GM23338 (cell line): ENCODE results near the gene PRPH. TPM values are rescaled to one million over a fixed set of nuclear protein-coding genes. Genes with fewer than 3 reads are reported as not detected.
A peak's percentile ranks its signal among the peaks of the same experiment; 100 is the strongest.

ENCODE experiments used
- ATAC-seq: fragments of 200-7000 bp; cut with Tn5 transposase; 3 replicates; pipeline ENCODE4 v1.9.1; 2020
- DNase-seq: peaks from one replicate; pipeline ENCODE4 v3.0.0-alpha.2; 2015; ENCODE audit warnings: low spot score
- H2AFZ ChIP-seq: fragments of 200-600 bp; sonication (generic); 2 replicates; pipeline ENCODE4 v1.8.0; 2016; ENCODE audit warnings: antibody characterized with exemption, mild to moderate bottlenecking, moderate library complexity
- H3F3A ChIP-seq: fragments of 200-600 bp; sonication (generic); replicated peaks from 2 replicates; pipeline ENCODE4 v1.8.0; 2017; ENCODE audit warnings: antibody characterized with exemption, mixed run types, low read depth
- H3K27ac ChIP-seq: fragments of 200-600 bp; sonication (generic); 2 replicates; pipeline ENCODE4 v1.6.1; 2016; ENCODE audit warnings: low read depth
- H3K27me3 ChIP-seq: fragments of 200-600 bp; sonication (generic); 2 replicates; pipeline ENCODE4 v1.8.0; 2016; ENCODE audit warnings: mild to moderate bottlenecking, mixed run types, moderate library complexity; ENCODE audit not compliant: insufficient read depth
- H3K36me3 ChIP-seq: fragments of 200-600 bp; sonication (generic); 2 replicates; pipeline ENCODE4 v1.8.0; 2016; ENCODE audit warnings: mild to moderate bottlenecking; ENCODE audit not compliant: insufficient read depth
- H3K4me1 ChIP-seq: fragments of 200-600 bp; sonication (generic); 2 replicates; pipeline ENCODE4 v1.8.0; 2016; ENCODE audit warnings: mild to moderate bottlenecking, moderate library complexity; ENCODE audit not compliant: insufficient read depth
- H3K4me2 ChIP-seq: fragments of 200-600 bp; sonication (generic); 2 replicates; pipeline ENCODE4 v1.7.1; 2017; ENCODE audit warnings: mixed run types
- H3K4me3 ChIP-seq: fragments of 200-600 bp; sonication (generic); 2 replicates; pipeline ENCODE4 v1.6.1; 2016; ENCODE audit warnings: mixed run types
- H3K79me2 ChIP-seq: fragments of 200-600 bp; sonication (generic); replicated peaks from 2 replicates; pipeline ENCODE4 v1.8.0; 2017; ENCODE audit warnings: mild to moderate bottlenecking; ENCODE audit not compliant: insufficient read depth
- H3K9me2 ChIP-seq: fragments of 200-600 bp; sonication (generic); 2 replicates; pipeline ENCODE4 v1.8.0; 2017; ENCODE audit not compliant: insufficient read depth
- H4K20me1 ChIP-seq: fragments of 200-600 bp; sonication (generic); replicated peaks from 2 replicates; pipeline ENCODE4 v1.8.0; 2017; ENCODE audit warnings: mild to moderate bottlenecking; ENCODE audit not compliant: insufficient read depth
- H3K27ac Mint-ChIP-seq: 2 replicates; pipeline ENCODE4 v1.8.0; 2020; ENCODE audit warnings: inconsistent platforms, mild to moderate bottlenecking, moderate library complexity, mixed read lengths
- H3K27me3 Mint-ChIP-seq: 3 replicates; pipeline ENCODE4 v1.8.0; 2022; ENCODE audit warnings: low read depth, mild to moderate bottlenecking, moderate library complexity, mixed read lengths, inconsistent platforms; ENCODE audit not compliant: insufficient read depth, poor library complexity
- H3K36me3 Mint-ChIP-seq: 3 replicates; pipeline ENCODE4 v1.8.0; 2021; ENCODE audit warnings: low read depth, mild to moderate bottlenecking, inconsistent platforms, moderate library complexity, mixed read lengths
- H3K4me1 Mint-ChIP-seq: 3 replicates; pipeline ENCODE4 v1.8.0; 2020; ENCODE audit warnings: mild to moderate bottlenecking, inconsistent platforms, mixed read lengths
- H3K4me3 Mint-ChIP-seq: 3 replicates; pipeline ENCODE4 v1.8.0; 2021; ENCODE audit warnings: moderate library complexity, mild to moderate bottlenecking, inconsistent platforms, mixed read lengths
- H3K9me3 Mint-ChIP-seq: 3 replicates; pipeline ENCODE4 v1.8.0; 2020; ENCODE audit warnings: moderate library complexity, mild to moderate bottlenecking, inconsistent platforms, mixed read lengths
- CREB1 ChIP-seq: fragments of 250-450 bp; sonication (Bioruptor Pico); IDR thresholded peaks from 2 replicates; pipeline ENCODE4 v1.5.0; 2020; ENCODE audit warnings: low read depth, mild to moderate bottlenecking, moderate library complexity
- CTCF ChIP-seq, 2 experiments: fragments of 200-600 bp in 1 of 2; sonication (generic) in 1 of 2; conservative IDR thresholded peaks; 2 replicates each; pipeline versions ENCODE4 v1.5.1 to v1.6.1; 2016 to 2017; ENCODE audit warnings: antibody characterized with exemption in 2 of 2, low read depth in 2 of 2, mild to moderate bottlenecking in 2 of 2, moderate library complexity in 1 of 2
- ETS1 ChIP-seq: IDR thresholded peaks from 2 replicates; pipeline ENCODE4 v1.6.1; 2016; ENCODE audit warnings: antibody characterized with exemption
- EZH2phosphoT487 ChIP-seq: fragments of 200-600 bp; sonication (generic); IDR thresholded peaks from one replicate; pipeline ENCODE4 v1.8.1; 2018; ENCODE audit warnings: antibody characterized with exemption; ENCODE audit not compliant: unreplicated experiment
- JUNB ChIP-seq: IDR thresholded peaks from one replicate; pipeline ENCODE4 v1.6.1; 2016; ENCODE audit warnings: antibody characterized with exemption; ENCODE audit not compliant: unreplicated experiment
- POLR2AphosphoS5 ChIP-seq: IDR thresholded peaks from 2 replicates; pipeline ENCODE4 v1.6.1; 2016; ENCODE audit warnings: antibody characterized with exemption, low read depth
- STAT1 ChIP-seq: IDR thresholded peaks from one replicate; pipeline ENCODE4 v1.6.1; 2016; ENCODE audit warnings: antibody characterized with exemption; ENCODE audit not compliant: unreplicated experiment
- ZNF331 ChIP-seq: fragments of 250-450 bp; sonication (Bioruptor Pico); IDR thresholded peaks from 2 replicates; pipeline ENCODE4 v1.5.0; 2020; ENCODE audit warnings: low read depth, mild to moderate bottlenecking, moderate library complexity
- polyA plus RNA-seq: library from polyadenylated mRNA; unstranded; fragments of >200 nt; fragmentation: Nextera tagmentation; extraction: Ambion mirVana; gene quantifications from 2 replicates; pipeline ENCODE4 v1.2.1, GENCODE V29; 2016
- total RNA-seq: library from RNA; depleted of rRNA; stranded (reverse); fragments of >200 nt; shearing (Covaris generic); gene quantifications from 2 replicates; pipeline ENCODE4 v1.2.3, GENCODE V29; 2014

PRPH gene
- total and polyA plus RNA-seq, 2 experiments from 2014 or later, result 0.24 to 0.36 TPM

- H3K27ac Mint-ChIP-seq, result no peak overlapping the region
Measured at GRCh38 chr12:49283541-49284429, 11.2 kb upstream of the PRPH start.

GRCh38 chr12:49284672-49285071 lies 10.3 kb upstream of the PRPH start:
- H3K27me3 ChIP-seq, result peaks cover 20% of the 10 kb centered on the region
- Mint-ChIP-seq H3K36me3 (no peaks in the 10 kb centered on the region), H3K27ac (no peak overlapping the region), H3K27me3 (peaks cover 19% of the 10 kb centered on the region), H3K9me3 (no peaks in the 10 kb centered on the region; the same call in 2 of the 3 replicates), H3K4me3 (no peak overlapping the region), H3K4me1 (peaks cover 14% of the 10 kb centered on the region)
- H3K4me3 ChIP-seq, result no peak overlapping the region
- H4K20me1 ChIP-seq, result no peaks in the 10 kb centered on the region
- ATAC-seq (no peak), DNase-seq (no peak)
- H3K36me3 ChIP-seq, result no peaks in the 10 kb centered on the region
- H3K79me2 ChIP-seq, result no peaks in the 10 kb centered on the region
- no peaks in the 10 kb centered on the region for H3F3A ChIP-seq
- no peak overlapping the region for H3K27ac ChIP-seq
- peaks cover 5% of the 10 kb centered on the region; the same call in 1 of the 2 replicates for H3K4me1 ChIP-seq
- H2AFZ ChIP-seq, result no peak overlapping the region
- H3K4me2 ChIP-seq, result no peak overlapping the region
- H3K9me2 ChIP-seq, result no peaks in the 10 kb centered on the region
- TF ChIP-seq EZH2phosphoT487 (no peak), ZNF331 (CRISPR knock-in tag) (no peak), JUNB (no peak), POLR2AphosphoS5 (no peak), ETS1 (no peak), CREB1 (CRISPR knock-in tag) (no peak), STAT1 (no peak)

More at GRCh38 chr12:49283541-49284429, 11.2 kb upstream of the PRPH start:
- Mint-ChIP-seq H3K9me3 (no peaks in the 10 kb centered on the region; the same call in 2 of the 3 replicates), H3K36me3 (no peaks in the 10 kb centered on the region), H3K27me3 (peaks cover 15% of the 10 kb centered on the region), H3K4me3 (no peak overlapping the region), H3K4me1 (peaks cover 19% of the 10 kb centered on the region)
- Histone ChIP-seq H3F3A (no peaks in the 10 kb centered on the region), H3K36me3 (no peaks in the 10 kb centered on the region), H3K9me2 (no peaks in the 10 kb centered on the region), H3K27ac (no peak overlapping the region), H2AFZ (no peak overlapping the region), H3K79me2 (no peaks in the 10 kb centered on the region), H3K27me3 (peaks cover 12% of the 10 kb centered on the region; the same call in 1 of the 2 replicates), H3K4me1 (peaks cover 8% of the 10 kb centered on the region; the same call in 1 of the 2 replicates), H4K20me1 (no peaks in the 10 kb centered on the region), H3K4me2 (no peak overlapping the region), H3K4me3 (no peak overlapping the region)
- DNase-seq (peak; percentile 47), ATAC-seq (peak; percentile 54)
- no peak for TF ChIP-seq STAT1
- peak; percentile 32 to 33; a peak in 3 of 4 replicates for TF ChIP-seq CTCF (conservative IDR thresholded peaks at IDR 0.05; ENCODE audit: low read depth in 2 of 2)
